Stimulated activated CD4-positive, alpha-beta T cell treated with anti-CD3 and anti-CD28 coated beads, Interleukin-15, amount 100 ng/mL, for 24 hours (primary cell): ENCODE data around the gene UBAP2.

Source experiments
- DNase-seq: peaks from one replicate; pipeline ENCODE4 v3.0.0-alpha.2; 2020

UBAP2 gene, protein sequence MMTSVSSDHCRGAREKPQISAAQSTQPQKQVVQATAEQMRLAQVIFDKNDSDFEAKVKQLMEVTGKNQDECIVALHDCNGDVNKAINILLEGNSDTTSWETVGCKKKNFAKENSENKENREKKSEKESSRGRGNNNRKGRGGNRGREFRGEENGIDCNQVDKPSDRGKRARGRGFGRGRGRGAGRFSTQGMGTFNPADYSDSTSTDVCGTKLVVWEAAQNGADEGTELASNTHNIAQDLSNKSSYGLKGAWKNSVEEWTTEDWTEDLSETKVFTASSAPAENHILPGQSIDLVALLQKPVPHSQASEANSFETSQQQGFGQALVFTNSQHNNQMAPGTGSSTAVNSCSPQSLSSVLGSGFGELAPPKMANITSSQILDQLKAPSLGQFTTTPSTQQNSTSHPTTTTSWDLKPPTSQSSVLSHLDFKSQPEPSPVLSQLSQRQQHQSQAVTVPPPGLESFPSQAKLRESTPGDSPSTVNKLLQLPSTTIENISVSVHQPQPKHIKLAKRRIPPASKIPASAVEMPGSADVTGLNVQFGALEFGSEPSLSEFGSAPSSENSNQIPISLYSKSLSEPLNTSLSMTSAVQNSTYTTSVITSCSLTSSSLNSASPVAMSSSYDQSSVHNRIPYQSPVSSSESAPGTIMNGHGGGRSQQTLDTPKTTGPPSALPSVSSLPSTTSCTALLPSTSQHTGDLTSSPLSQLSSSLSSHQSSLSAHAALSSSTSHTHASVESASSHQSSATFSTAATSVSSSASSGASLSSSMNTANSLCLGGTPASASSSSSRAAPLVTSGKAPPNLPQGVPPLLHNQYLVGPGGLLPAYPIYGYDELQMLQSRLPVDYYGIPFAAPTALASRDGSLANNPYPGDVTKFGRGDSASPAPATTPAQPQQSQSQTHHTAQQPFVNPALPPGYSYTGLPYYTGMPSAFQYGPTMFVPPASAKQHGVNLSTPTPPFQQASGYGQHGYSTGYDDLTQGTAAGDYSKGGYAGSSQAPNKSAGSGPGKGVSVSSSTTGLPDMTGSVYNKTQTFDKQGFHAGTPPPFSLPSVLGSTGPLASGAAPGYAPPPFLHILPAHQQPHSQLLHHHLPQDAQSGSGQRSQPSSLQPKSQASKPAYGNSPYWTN

DNA sequence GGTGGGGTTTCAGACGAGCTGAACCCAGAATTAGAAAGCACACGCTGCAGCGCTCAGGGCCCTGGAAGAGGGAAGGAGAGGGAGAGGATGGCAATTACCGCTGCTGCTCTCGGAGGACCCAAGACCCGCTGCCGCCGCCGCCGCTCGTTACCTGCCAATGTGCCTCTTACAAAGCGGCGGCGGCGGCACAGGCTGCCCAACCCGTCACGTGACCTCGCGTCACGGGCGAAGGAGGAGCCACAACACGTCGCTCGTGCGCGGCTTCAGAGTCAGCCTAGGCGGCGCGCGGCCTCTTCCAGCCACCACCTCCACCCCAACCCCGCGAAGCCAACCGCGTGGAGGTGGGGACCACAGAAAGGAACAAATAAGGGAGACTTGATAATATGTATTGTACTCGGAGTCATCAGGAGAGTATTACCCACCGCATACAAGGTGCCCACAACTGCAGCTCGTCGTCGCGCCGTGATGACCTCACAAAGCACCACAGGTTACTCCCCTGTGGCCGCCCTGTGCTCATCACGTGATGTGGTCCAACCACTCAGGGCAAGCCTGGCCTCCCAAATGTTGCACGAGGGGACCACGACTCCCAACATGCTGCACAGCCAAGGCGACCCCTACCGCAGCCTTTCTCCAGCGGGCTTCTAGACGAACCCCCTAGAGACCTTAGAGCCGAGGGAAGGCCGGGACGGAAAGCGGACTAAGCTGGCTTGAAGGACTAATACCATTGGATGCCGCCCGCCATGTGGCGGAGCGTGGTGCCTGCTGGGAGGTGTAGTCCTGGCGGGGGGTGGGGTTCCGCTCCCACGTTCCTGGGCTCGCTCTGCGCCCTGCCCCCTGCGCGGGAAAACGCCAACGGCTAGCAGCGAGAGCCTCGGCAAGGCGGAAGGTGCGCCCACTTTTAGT, at the start of gene UBAP2:
TSS of gene UBAP2 (minus strand) at position 161 of the 903 bp plus-strand sequence. CDS start 31,739 bp downstream, outside the sequence.
- DNase-seq, result peak; percentile 98

DNA sequence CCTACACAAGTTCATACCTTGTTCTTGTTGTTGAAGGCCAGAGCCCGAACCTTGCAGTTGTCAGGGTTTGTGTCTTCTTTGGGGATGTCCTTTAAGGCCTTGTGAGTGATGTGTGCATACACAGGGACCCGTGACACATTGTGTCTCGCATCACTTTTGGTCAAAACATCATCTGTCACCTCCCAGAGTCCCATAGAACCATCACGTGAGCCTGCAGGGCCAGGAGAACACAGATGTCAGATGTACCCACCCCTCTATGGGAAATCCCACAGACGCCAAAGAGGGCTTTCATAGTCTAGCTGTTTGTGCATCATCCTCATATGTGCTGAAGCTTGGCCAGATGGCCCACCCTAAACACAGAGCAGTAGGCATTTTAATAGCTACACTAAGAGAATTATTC, 49.6 kb upstream of the UBAP2 start:
- DNase-seq, result no peak

DNA sequence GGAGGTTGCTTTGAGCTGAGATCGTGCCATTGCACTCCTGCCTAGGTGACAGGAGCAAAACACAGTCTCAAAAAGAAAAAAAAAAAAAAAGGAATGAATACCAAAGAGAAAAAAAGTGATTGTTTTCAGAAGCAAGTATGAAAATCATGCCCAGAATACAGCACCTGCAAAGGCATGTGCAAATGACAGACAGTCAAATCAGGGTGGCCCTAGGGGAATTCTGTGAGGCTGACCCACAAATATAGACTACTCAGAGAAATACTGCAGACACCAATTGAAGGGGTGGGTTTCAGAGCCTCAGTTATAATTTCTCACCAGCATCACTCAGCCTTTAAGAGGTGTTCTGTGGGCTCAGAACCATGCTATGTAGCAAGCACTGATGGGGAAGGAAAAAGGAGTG, 49.2 kb upstream of the UBAP2 start:
- DNase-seq, result no peak

- no peak for DNase-seq
Observed at GRCh38 chr9:34096751-34097150, 48.1 kb upstream of the UBAP2 start.

GRCh38 chr9:34093578-34093977, 44.9 kb upstream of the UBAP2 start:
- no peak for DNase-seq

- no peak for DNase-seq
Observed at GRCh38 chr9:34089311-34089710, 40.6 kb upstream of the UBAP2 start.

GRCh38 chr9:34087370-34087769, 38.7 kb upstream of the UBAP2 start:
- DNase-seq, result no peak

GRCh38 chr9:34086864-34087263, 38.2 kb upstream of the UBAP2 start:
- no peak for DNase-seq

DNA sequence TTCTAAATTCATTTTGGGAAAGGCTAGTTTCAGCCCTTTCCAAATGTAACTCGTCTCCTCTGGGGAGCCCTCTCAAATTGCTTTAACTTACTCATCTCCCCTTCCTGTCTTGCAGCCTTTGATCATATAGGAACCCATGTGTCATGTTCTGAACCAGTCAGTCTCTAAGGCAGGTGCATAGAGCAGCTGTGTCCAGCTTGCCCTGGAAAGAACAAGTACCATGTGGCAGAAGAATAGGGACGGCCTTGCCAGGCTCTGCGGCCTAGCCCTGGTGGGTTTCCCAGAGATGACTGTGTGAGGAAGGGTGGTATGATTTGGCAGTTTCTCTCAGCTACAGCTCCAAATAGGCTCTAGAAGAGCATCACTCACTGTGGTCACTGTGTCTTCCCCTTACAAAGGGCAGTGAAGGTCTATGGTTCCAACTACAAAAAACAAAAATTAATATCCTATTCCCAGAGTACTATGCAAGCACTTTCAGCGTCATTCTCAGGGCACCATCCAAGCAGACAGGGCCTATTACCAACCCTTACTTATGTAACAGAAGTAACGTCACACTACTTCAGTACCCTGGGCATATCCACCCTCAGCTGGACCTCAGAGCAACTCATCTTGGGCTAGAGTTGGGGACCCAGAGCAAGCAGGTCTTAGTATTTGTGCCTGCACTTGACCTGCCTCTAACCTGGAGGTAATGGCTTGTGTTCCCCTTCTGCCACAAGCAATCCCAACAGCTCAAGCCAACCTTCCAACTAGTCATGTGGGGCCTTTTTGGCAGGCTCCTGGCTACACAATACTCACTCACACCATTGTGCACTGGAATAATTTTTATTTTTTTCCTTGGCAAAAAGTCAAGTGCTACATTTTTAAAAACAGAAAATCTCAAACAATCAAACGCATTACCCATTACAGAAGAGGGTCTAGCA, 37.2 kb upstream of the UBAP2 start:
- peak; percentile 5 for DNase-seq

- no peak for DNase-seq
Observed at GRCh38 chr9:34084562-34084961, 35.9 kb upstream of the UBAP2 start.

DNA sequence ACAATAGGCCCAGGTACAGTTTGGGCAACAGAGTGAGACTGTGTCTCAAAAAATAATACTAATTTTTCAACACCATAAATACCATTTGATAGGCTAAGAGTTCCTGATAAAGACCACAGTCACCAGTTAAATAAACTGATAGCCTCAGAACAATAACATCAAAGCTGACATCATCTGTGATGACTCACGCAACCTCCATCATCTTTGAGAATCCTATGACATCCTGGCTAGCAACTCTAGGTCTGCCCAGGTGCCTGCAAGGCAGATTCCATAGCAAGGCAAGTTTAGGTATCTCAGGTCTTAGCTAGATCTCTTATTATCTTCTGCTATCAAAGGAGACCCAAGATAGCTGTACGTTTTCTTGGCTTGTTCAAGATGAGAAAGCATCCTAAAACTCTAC, 30.5 kb upstream of the UBAP2 start:
- DNase-seq, result no peak

GRCh38 chr9:34072868-34073590, 24.3 kb upstream of the UBAP2 start:
- no peak for DNase-seq

GRCh38 chr9:34072410-34072809, 23.7 kb upstream of the UBAP2 start:
- DNase-seq, result no peak

- DNase-seq, result no peak
Observed at GRCh38 chr9:34070606-34071324, 22.1 kb upstream of the UBAP2 start.

- DNase-seq, result no peak
Observed at GRCh38 chr9:34069831-34070230, 21.1 kb upstream of the UBAP2 start.

DNA sequence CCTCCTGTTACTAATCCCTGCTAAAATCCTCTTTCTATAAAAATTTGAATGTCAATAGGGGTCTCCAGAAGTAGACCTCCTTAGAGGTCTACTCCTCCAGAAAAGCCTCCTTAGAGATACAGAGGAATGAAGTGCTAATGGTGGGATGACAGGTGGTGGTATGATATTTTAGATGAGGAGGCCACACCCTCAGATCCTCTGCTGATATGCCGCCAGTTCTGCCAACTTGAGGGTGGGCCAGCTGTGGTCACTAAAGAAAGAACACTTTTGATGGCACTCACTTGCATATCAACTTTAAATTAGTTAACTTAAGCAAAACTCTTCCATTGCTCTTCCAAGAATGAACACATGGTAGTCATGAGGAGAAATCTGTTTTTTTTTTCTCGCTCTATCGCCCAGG, 16.9 kb upstream of the UBAP2 start:
- DNase-seq, result no peak

DNA sequence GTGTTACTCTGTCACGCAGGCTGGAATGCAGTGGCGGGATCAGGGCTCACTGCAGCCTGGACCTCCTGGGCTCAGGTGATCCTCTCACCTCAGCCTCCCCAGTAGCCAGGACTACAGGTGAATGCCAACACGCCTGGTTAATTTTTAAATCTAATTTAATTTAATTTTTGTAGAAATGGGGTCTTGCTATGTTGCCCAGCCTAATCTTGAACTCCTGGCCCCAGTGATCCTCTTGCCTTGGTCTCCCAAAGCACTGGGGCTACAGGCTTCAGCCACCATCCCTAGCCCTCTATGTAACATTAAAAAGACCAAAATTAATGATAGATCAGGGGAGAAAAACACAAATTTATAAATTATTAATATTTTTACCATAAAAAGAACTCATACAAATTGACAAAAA, 11.3 kb upstream of the UBAP2 start:
- DNase-seq, result no peak

DNA sequence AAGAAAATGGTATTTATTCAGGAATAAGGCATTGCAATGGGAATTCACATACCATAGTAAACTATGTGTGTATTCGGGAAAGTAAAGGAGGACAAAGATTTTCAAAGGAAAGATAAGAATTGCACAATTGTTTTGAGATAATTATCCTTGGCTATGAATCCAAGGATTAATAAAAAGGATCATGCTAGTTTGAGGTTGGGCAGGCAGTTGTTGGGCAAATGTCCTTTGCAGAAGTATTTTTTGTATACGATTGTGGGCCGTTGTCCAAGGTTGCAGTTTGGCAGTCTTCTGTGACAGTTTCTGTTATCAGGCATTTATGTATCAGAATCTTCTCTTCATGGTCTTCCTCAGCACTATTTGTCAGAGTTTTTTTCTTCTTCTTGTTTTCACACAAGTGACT, 10.6 kb upstream of the UBAP2 start:
- DNase-seq, result no peak

- DNase-seq, result no peak
Observed at GRCh38 chr9:34049630-34050384, 1.1 kb upstream of the UBAP2 start.
